Thoracic aorta (tissue), 2 donors: ENCODE results near the gene OR10AD1. TPM values are rescaled to one million over a fixed set of nuclear protein-coding genes. Genes with fewer than 3 reads are reported as not detected.

Experiments
- ATAC-seq: fragments of 150-250 bp; one replicate; pipeline ENCODE4 v1.8.0; 2017; ENCODE audit warnings: low read depth; ENCODE audit not compliant: insufficient number of reproducible peaks, low FRiP score
- DNase-seq: peaks from one replicate; pipeline ENCODE4 v3.0.0-alpha.2; 2020; ENCODE audit warnings: low spot score
- H3K27ac ChIP-seq, 2 donors: fragments of 200-600 bp; sonication (generic); 1 replicate in 1 of 2; 2 replicates in 1 of 2; pipeline ENCODE4 v1.5.1; 2016; ENCODE audit warnings: mild to moderate bottlenecking in 2 of 2, moderate library complexity in 2 of 2
- H3K27me3 ChIP-seq: fragments of 200-600 bp; sonication (generic); replicated peaks from 2 replicates; pipeline ENCODE4 v1.6.0; 2016; ENCODE audit warnings: mild to moderate bottlenecking; ENCODE audit not compliant: insufficient read depth
- H3K36me3 ChIP-seq: fragments of 200-600 bp; sonication (generic); one replicate; pipeline ENCODE4 v1.5.1; 2016
- H3K4me1 ChIP-seq, 2 donors: fragments of 200-600 bp; sonication (generic); 1 replicate in 1 of 2; 2 replicates in 1 of 2; pipeline versions ENCODE4 v1.5.1 to v1.6.0; 2016; ENCODE audit warnings: low read depth in 2 of 2, mild to moderate bottlenecking in 1 of 2; ENCODE audit not compliant: control insufficient read depth in 1 of 2
- H3K4me3 ChIP-seq: fragments of 200-600 bp; sonication (generic); 2 replicates; pipeline ENCODE4 v1.5.1; 2016; ENCODE audit warnings: mild to moderate bottlenecking
- H3K9me3 ChIP-seq: fragments of 200-600 bp; sonication (generic); 2 replicates; pipeline ENCODE4 v1.5.1; 2016
- CTCF ChIP-seq: fragments of 200-600 bp; sonication (generic); IDR thresholded peaks from one replicate; pipeline ENCODE4 v1.5.1; 2019; ENCODE audit warnings: antibody characterized with exemption
- total RNA-seq, 2 donors: library from RNA; depleted of rRNA; stranded (reverse); fragments of >200 nt; gene quantifications; one replicate each; pipeline versions ENCODE4 v1.1.0 to v1.2.3, GENCODE V29; 2016

OR10AD1 gene
- total RNA-seq, 2 donors from 2014 or later = not detected

GRCh38 chr12:48179466-48179865 is 23.6 kb downstream of the OR10AD1 start:
- ATAC-seq (no peak), DNase-seq (no peak)
- Histone ChIP-seq H3K36me3 (no peaks in the 10 kb centered on the region), H3K27ac (no peak overlapping the region), H3K4me1 (peaks cover 4 to 14% of the 10 kb centered on the region in 2 donors), H3K9me3 (no peaks in the 10 kb centered on the region), H3K4me3 (no peak overlapping the region), H3K27me3 (no peaks in the 10 kb centered on the region)
- TF ChIP-seq CTCF = no peak

GRCh38 chr12:48177982-48178381 is 25.1 kb downstream of the OR10AD1 start:
- DNase-seq (no peak), ATAC-seq (no peak)
- Histone ChIP-seq H3K4me3 (no peak overlapping the region), H3K9me3 (no peaks in the 10 kb centered on the region), H3K27me3 (no peaks in the 10 kb centered on the region), H3K36me3 (no peaks in the 10 kb centered on the region), H3K4me1 (peaks cover 0 to 8% of the 10 kb centered on the region in 2 donors), H3K27ac (no peak overlapping the region)
- no peak for TF ChIP-seq CTCF

GRCh38 chr12:48176417-48176751 is 26.7 kb downstream of the OR10AD1 start:
- Histone ChIP-seq H3K4me1 (no peaks in the 10 kb centered on the region), H3K9me3 (no peaks in the 10 kb centered on the region), H3K27me3 (no peaks in the 10 kb centered on the region), H3K4me3 (no peak overlapping the region), H3K36me3 (no peaks in the 10 kb centered on the region), H3K27ac (no peak overlapping the region)
- no peak for TF ChIP-seq CTCF
- no peak for DNase-seq
- no peak for ATAC-seq

GRCh38 chr12:48175613-48176416 is 27.3 kb downstream of the OR10AD1 start:
- ATAC-seq (no peak), DNase-seq (no peak)
- Histone ChIP-seq H3K4me1 (no peaks in the 10 kb centered on the region), H3K27me3 (no peaks in the 10 kb centered on the region), H3K27ac (no peak overlapping the region), H3K36me3 (no peaks in the 10 kb centered on the region), H3K4me3 (no peak overlapping the region), H3K9me3 (no peaks in the 10 kb centered on the region)
- TF ChIP-seq CTCF = no peak

GRCh38 chr12:48169011-48169410 is 34.1 kb downstream of the OR10AD1 start:
- no peak for ATAC-seq
- H3K4me3 ChIP-seq = no peak overlapping the region
- no peak overlapping the region for H3K27ac ChIP-seq
- no peaks in the 10 kb centered on the region for H3K27me3 ChIP-seq
- H3K36me3 ChIP-seq = no peaks in the 10 kb centered on the region
- DNase-seq = no peak
- no peaks in the 10 kb centered on the region for H3K9me3 ChIP-seq
- TF ChIP-seq CTCF = no peak
- no peaks in the 10 kb centered on the region for H3K4me1 ChIP-seq
